HG02623 (cell line): ENCODE data around the gene PSMB5.

Experiments used
- ATAC-seq: cut with Tn5 transposase; IDR thresholded peaks from one replicate; pipeline ENCODE4 v1.9.1; 2021; ENCODE audit warnings: moderate library complexity; ENCODE audit not compliant: unreplicated experiment

The PSMB5 gene

DNA sequence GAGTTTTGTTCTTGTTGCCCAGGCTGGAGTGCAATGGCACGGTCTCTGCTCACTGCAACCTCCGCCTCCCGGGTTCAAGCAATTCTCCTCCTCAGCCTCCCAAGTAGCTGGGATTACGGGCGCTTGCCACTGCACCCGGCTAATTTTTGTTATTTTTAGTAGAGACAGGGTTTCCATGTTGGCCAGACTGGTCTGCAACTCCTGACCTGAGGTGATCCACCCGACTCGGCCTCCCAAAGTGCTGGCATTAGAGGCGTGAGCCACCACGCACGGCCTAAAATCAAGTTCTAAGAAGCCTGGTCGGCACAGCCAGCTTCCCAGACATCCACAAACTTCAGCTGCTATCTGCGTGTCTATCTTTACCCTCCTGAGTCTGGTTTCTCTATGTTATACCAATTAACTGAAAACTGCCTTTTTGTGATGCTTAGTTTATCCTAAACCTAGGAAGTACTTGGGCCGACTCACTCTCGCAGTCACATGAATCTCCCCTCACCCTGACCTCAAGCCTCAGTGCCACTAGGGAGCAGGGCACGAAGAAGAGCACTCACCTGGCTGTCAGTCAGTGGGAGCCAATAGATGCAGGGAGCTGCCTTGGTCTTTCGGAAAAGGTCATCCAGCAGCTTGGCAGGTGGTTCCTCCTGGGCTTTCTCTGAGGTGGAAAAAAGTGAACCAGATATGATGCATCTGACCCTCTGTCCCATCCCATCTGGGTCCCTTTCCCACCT lies 26.0 kb upstream of the PSMB5 start:
- ATAC-seq, result no peak

DNA sequence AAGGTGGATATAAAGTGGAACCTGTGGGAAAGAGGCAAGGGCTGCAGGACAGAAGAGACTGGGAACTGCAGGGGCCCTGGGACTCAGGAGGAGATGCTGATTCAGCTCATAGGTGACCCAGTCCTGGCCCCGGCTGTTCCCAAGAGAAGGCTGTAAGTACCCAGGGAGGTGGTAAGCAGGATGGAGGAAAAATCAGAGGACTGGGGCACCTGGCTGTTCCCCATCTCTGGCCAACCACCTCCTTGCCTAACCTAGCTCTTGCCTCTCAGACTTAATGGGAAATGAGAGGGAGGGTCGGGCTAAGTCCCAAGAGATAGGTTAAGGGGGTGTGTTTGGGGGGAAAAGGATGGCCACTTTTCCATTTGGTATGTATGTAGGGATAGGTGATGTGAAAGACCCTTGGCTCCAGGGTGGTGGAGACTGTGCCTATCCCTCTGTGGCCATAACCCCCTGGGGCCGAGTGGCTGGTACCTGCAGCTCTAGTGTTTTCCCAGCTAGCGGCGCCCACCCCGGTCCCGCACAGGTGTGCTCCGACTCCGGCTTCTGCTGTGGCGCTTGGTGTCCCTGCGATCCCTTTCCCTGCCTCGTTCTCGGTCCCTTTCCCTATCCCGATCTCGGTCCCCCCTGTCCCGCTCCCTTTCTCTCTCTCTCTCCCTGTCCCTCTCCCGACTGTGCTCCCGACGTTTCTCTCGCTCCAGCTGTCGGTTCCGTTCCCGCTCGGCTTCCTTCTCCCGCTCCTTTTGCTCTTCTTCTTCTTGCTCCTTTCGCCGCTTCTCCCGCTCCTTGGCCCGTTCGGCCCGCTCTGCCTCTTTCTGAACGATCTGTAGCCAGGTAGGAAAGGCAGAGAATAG lies 24.2 kb upstream of the PSMB5 start:
- ATAC-seq, result no peak

DNA sequence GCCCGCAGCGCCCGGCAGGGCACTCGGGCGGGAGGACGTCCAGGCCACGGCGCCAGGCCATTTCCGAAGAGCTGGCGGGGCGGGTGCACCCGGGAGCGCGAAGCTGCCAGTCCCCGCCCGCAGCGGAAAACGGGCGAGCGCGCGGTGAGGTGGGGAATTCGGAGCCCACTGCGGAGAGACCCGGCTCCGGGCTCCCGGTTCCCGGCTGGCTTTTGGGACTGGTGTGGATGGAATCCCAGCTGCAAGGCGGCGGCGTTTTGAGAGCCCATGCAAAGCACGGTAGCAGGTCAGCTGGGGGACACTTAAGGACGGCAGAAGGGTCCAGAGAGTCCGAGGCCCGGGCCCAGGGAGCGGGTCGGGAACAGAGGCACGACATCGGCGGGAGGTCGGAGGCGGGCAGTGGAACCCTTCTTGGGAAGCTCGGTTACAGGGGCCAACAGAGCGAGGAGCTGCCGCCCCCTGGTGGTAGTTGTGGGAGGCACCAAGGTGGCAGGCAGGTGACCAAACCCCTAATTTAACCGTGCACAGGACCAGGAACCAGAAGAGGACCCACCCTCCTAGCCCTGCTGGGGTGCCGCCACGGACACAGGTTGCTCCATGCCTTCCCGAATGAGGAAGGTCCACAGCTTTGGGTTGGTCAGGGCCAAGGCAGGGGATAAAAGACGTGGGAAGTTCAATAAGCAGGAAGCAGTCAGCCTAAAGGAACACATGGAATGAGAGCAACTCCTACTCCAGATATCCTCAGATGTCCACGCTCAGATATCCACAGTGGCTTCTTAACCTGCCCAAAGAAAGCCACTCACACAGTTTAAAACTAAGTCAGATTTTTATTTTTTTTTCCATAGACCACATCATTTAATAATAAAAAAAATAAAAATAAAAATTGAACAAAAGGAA lies 23.3 kb upstream of the PSMB5 start:
- ATAC-seq, result peak; percentile 55

DNA sequence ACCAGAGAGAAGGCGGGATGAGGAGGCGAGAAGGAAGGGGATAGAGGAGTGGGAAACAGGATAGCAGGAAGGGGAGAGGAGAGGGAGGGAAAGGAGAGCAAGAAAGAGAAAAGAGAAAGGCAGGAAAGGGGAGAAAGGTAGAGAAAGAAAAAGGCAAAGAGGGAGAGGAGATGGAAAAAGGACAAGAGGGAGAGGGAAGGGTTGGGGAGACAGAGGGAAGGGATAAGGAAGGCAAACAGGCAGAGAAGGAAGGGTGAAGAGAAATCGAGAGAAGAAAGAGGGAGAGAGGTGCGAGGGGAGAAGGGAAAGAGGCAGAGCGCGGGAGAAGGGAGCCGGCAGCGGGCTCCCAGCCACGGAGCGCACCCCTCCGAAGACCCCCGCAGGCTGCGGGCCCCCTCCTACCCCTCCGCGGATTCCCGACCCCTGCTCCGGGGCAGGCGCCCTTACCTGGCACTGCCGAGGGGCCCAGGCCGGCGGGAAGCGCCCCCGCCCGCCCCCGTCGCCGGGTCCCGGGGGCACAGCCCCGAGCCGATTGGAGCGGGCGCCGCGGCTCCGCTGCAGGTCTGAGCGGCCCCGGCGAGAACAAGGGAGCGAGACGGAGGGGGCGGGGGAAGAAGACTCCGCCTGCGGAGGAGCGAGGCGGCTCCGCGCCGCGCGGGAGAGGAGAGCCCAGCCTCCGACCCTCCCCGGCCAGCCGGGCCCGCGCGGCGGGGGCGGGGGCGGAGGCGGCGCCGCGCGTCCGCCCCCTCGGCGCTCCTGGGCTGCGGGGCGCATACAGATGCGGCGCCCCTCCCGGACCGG lies 22.5 kb upstream of the PSMB5 start, which contains the start of gene CDH24:
TSS of gene CDH24 (minus strand) at position 565 of the 801 bp plus-strand sequence. CDS start 1,787 bp downstream, outside the sequence.
- ATAC-seq, result peak; percentile 47

DNA sequence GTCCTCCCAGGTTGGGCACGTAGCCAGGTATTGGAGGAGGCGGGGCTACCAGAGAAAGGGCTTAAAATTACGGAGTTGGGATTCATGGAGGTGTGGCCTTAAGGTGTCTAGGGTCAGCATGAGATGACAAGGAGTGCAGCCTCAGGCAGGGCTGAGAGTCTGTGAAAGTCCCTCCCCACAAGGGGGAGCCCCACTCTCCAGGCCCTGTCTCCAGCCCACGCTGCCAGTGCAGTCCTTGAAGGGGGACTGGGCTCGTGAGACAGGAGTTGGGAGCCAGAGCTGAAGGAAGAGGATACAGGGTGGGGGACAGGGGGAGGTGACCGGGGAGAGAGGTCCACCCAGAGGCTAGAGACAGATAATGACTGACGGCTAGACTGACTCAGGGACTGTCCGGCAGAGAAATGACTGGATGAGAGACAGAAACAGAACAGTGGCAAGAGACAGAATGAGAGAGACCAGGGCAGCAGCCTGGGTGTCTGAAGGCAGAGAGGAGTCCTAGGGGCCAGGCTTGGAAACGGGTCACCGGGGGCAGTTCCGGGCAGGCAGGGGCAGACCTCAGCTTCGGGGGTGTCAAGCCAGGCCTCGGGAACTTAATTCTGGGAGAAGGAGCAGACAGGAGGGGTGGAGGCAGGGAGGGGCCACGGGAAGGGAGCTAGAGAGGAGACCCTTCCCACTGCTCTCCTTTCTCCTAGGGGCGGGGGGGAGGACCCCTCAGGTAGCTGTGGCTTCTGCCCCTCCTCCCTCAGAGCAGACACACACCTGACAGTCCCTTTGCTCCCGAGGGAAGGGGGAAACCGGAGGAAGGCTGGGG lies 21.6 kb upstream of the PSMB5 start:
- ATAC-seq, result peak; percentile 49

DNA sequence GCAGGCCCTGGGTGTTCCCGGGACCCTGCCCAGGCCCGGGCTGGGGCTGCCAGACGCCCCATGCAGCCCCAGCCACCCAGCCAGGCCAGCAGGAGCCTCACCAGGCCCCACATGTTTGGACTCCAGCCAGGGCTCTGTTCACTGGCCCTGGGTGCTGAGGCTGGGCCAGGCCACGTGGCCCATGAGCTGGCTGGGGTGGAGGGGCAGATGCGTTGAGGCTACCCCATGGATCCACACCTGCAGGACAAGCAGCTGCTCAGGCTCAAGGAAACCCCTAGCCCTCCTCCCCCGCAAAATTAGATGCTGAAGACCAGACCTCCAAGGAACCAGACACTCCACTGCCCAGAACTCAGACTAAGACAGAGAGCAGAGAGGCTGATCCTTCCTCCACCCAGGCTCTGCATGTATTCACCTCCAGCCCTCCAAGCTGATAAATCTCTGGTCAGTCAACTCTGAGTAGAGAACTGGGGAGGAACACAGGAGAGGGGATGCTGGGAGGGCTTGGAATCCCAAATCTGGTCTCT lies 21.0 kb upstream of the PSMB5 start:
- ATAC-seq, result no peak

DNA sequence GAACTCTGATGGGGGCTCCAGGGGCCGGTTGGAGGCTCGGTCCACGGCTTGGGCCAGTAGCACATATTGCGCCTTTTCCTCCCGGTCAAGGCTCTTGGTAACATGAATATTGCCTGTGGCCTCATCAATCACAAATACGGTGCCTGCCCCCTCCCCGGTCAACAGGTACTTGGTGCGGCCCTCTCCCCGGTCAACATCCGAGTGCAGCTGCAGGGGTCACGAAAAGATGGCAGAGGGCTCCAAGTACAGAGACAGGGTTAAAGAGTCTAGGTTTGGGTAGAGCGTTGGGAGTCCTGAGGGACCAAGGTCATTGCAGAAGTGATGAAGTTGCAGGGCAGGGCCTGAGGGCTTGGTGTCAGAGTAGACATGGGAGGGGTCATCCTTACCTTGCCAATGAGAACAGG lies 20.4 kb upstream of the PSMB5 start:
- ATAC-seq, result no peak

DNA sequence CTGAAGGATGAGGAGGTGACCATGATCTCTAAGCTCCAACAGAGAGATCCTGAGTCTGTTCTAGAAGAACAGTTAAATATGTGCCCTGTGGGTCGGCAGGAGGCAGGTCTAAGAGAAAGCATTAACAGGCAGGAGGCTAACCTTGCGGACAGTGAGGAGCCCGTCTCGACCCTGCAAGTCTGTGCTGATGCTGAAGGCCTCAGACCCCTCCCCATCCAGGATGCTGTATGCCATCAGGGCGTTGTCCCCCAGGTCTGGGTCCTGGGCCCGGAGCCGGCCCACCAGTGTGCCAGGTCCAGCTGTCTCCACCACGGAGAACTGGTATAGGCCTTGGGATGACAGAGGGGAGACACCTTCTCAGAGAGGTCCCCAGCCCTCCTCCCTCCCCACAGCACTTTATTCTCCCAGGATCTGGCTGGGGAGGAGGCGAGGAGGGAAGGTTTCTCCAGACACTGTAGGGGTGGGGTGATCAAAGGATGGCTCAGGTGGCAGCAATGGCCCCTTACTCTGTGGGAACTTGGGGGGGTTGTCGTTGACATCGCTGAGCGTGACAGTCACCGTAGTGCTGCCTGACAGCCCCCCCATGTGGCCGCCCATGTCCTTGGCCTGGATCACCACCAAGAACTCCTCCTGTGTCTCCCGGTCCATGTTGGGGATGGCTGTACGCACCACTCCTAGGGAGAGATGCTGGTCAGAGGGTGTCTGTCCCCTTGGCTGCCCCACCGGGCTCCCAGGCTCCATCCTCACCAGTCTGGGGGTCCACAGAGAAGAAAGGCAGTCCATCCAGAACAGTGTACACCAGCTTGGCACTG lies 19.5 kb upstream of the PSMB5 start:
- no peak for ATAC-seq

DNA sequence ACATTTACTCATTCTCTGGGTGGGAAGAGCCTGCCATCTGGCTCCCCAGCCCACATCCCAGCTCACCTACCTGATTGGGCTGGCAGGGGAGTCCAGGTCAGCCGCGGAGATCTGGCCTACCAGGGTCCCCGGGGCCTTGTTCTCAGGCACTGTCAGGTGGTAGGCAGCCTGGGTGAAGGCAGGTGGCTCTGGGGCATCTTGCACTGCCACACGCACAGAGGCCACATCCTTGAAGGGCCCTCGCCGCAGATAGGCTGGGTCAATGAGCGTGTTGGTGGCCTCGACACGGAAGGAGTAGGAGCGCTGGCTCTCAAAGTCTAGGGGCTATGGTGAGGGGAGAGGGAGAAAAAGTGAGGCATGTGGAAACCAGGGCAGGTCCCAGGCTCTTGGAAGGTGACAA lies 18.7 kb upstream of the PSMB5 start:
- ATAC-seq, result no peak

DNA sequence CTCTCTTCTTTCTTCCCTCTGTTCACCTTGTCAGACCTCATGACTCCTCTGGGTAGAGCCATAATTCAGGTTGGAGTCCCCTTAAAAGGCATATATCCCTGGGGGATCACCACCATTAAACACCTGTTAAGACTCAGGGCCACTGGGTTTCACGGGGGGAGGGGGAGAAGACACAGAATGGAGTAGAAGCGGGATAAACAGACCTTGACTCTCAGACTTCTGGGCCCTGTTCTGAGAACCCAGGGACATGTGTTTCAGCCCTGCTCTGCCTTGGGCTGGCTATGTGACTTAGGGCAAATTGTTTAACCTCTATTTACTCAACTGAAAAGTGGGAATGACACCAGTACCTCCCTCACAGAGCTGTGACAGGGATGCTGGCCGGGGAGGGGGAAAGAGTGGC lies 18.0 kb upstream of the PSMB5 start:
- no peak for ATAC-seq

DNA sequence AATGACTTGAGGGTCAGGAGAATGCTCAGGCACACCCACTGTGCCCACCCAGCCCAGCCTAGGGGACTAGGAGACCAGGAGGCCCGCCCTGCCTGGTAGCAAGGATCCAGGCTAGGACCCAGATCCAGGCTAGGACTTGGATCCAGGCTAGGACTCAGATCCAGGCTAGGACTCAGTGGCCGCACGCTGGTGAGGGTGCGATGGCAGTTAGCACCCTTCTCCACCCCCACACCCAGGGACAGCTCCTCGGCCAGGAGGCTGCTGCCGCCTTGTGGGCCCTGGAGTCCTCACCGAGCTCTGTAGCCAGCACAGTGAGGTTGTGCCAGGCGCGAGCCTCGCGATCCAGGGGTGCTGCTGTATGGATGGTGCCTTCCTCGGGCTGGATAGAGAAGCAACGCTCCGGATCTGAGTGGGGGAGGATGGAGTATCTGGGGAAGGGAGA lies 17.5 kb upstream of the PSMB5 start:
- ATAC-seq, result no peak

DNA sequence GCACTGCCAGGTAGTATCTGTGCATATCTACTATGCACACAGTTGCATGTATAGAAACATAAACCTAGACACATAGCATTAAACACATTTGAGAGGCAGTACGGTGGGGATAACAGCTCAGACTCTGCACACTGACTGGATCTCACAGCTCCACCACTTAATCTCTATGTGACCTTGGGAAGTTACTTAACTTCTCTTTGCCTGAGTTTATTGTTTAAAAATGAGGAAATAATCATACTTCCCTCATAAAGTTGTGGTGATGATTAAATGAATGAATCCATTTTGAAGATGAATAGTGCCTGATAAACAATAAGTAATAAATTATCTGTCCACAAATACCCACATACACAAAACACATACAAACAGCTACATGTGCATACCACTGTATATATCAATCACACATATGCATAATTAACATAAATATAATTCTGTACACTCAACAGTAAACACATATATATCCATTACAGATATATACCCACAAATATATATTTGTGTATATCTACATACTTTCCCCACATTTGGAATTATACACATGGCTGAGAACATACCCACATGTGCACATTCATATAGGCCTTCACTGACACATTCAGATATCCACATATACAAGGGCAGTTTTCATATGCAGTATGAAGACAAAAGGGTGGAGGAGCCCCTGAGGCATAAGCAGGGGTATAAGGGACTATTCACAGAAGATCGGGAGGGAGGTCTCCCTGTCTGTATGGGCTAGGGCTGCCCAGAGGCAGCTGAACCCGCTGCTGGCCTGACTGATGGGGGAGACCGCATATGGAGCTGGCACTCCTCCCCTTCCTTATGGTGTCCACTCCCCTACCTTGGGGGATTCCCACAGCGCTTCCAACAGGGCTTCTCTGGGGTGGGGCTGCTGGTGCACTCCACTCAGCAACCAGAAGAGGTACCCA lies 16.7 kb upstream of the PSMB5 start:
- no peak for ATAC-seq

DNA sequence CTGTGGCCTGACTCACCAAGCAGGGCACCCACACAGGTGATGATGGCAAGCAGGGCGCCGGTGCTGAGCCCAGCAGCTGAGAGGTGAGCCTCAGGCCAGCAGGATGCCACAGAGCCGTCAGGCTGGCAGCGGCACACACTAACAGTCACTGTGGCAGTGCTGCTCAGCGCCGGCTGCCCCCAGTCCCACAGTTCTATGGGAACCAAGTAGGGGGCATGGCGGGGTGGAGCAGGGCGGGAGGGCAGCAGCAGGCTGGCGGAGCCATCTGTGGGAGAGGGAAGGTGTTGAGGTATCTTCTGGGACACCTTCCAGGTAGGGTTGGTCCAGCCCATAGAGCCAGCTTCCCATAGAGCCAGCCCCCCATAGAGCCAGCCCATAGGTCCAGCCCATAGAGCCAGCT lies 14.3 kb upstream of the PSMB5 start:
- ATAC-seq, result no peak

DNA sequence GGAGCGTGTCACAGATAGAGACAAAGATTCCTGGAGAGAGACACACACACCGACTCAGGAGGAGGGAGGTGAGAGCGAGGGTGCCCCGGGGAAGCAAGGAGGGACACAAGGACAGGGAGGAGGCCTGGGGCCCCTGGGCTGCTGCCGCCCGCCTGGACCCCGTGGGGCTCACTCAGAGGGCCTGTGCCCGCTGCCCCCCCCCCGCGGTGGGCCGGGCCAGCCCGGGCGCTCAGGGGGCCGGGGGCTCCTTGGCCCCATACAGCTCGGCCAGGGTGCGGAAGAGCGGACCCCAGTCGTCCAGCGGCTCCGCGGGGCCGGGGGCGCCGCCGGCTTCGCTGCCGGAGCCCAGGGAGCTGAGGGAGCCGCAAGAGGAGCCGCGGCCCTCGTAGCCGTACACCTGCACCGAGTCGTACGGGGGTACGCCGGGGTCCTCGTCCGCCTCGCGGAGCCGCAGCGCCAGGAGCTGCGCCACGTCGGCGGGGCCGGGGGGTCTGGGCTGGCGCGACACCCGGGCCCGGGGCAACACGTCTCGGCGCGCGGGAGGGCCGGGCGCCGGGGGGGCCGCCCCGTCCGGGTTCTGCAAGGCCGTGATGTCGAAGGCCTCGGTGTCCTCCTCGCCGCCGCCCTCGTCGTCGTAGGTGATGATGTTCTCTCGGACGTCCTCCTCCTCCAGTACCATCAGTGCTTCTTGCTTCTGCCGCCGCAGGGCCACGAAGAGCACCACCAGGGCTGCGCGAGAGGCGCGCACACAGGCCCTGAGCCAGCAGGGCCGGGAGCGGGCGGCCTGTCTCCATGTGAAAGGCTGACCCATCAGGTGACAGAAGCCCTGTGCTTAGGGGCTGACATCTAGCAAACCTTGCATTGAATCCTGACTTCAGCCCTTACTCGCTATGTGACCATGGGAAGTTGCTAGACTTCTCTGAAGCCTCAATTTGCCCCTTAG lies 13.3 kb upstream of the PSMB5 start:
- ATAC-seq, result no peak

DNA sequence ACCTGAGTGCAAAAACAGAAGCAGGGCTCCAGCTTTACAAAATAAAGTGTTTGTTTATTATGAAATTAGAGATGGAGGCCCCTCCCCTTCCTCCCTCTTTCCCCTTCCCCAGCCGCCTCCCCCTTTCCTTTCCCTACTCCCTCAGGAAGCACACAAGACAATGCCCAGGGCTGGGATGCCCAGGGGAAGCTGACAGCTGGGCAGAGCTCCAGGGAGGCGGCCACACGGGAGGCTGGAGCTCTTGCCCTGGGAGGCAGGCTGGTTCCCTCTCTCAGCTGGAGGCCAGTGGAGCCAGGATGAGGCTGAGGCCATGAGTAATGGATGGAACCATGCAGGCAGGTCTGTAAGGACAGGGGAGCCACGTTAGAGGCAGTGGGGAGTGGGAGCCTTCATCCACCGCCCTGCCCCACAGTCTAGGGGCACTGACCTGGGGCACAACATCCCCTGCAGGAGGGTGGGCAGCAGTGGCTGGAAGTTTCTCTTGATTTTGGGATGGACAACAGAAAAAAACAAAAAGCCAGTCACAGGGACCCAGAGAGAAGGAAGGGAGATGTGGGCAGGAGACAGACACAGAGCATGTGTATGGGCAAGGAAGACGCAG lies 12.4 kb upstream of the PSMB5 start:
- ATAC-seq, result no peak
